A673 (cell line): Measurements from ENCODE around the gene DPM2.

Experiments used
- CTCF ChIP-seq: fragments of 300-800, 200-600 bp; sonication (generic); conservative IDR thresholded peaks from 2 replicates; pipeline ENCODE4 v1.5.1; 2017; ENCODE audit warnings: low read depth, mild to moderate bottlenecking, antibody characterized with exemption, low read length, moderate library complexity, mixed read lengths
- EZH2 ChIP-seq: fragments of 200-600 bp; sonication (generic); IDR thresholded peaks from 2 replicates; pipeline ENCODE4 v1.6.1; 2017; ENCODE audit warnings: borderline replicate concordance, low read depth, mild to moderate bottlenecking, mixed read lengths, antibody characterized with exemption, low read length; ENCODE audit not compliant: poor library complexity, severe bottlenecking

- TF ChIP-seq CTCF (no peak), EZH2 (no peak)
Observed at GRCh38 chr9:127972236-127972871, 34.7 kb upstream of the DPM2 start.
